OCI-LY1 (cell line): Measurements from ENCODE around the gene SPOCD1.
A peak's percentile ranks its signal among the peaks of the same experiment; 100 is the strongest.

Source experiments
- H2AFZ ChIP-seq: fragments of 200-600 bp; sonication (generic), shearing (Covaris generic); 2 replicates; pipeline ENCODE4 v1.6.0; 2014; ENCODE audit warnings: antibody characterized with exemption, mild to moderate bottlenecking, low read length
- H3F3A ChIP-seq: fragments of 200-600 bp; sonication (generic), shearing (Covaris generic); 2 replicates; pipeline ENCODE4 v1.6.0; 2014; ENCODE audit warnings: mild to moderate bottlenecking, antibody characterized with exemption, low read length, moderate library complexity; ENCODE audit not compliant: insufficient read depth
- H3K27ac ChIP-seq: fragments of 200-600 bp; sonication (generic); 2 replicates; pipeline ENCODE4 v1.5.1; 2014; ENCODE audit warnings: low read length, mixed run types, mild to moderate bottlenecking, low read depth; ENCODE audit not compliant: poor library complexity, severe bottlenecking
- H3K27me3 ChIP-seq: fragments of 200-600 bp; sonication (generic); 2 replicates; pipeline ENCODE4 v1.6.0; 2014; ENCODE audit warnings: antibody characterized with exemption, mild to moderate bottlenecking, low read length, moderate library complexity; ENCODE audit not compliant: insufficient read depth
- H3K36me3 ChIP-seq: fragments of 200-600 bp; sonication (generic); 2 replicates; pipeline ENCODE4 v1.6.1; 2014; ENCODE audit warnings: mild to moderate bottlenecking, antibody characterized with exemption, low read length, moderate library complexity, mixed read lengths; ENCODE audit not compliant: insufficient read depth
- H3K4me1 ChIP-seq: fragments of 200-600 bp; sonication (generic); 2 replicates; pipeline ENCODE4 v1.5.1; 2014; ENCODE audit warnings: mild to moderate bottlenecking, low read length, moderate library complexity; ENCODE audit not compliant: insufficient read depth, severe bottlenecking
- H3K4me2 ChIP-seq: fragments of 200-600 bp; sonication (generic), shearing (Covaris generic); 2 replicates; pipeline ENCODE4 v1.6.1; 2014; ENCODE audit warnings: low read length
- H3K4me3 ChIP-seq: fragments of 200-600 bp; sonication (generic); 2 replicates; pipeline ENCODE4 v1.5.1; 2014; ENCODE audit warnings: low read length, low read depth, mild to moderate bottlenecking, mixed read lengths; ENCODE audit not compliant: poor library complexity, severe bottlenecking
- H3K79me2 ChIP-seq: fragments of 200-600 bp; shearing (Covaris generic); 2 replicates; pipeline ENCODE4 v1.6.1; 2016; ENCODE audit warnings: mixed run types, low read length, mixed read lengths; ENCODE audit not compliant: insufficient read depth
- H3K9ac ChIP-seq: fragments of 200-600 bp; sonication (generic), shearing (Covaris generic); 2 replicates; pipeline ENCODE4 v1.6.1; 2014; ENCODE audit warnings: mild to moderate bottlenecking, low read length, mixed read lengths
- H3K9me2 ChIP-seq: fragments of 200-600 bp; sonication (generic), shearing (Covaris generic); 2 replicates; pipeline ENCODE4 v1.6.1; 2014; ENCODE audit warnings: low read depth, mild to moderate bottlenecking, low read length, mixed read lengths
- H3K9me3 ChIP-seq: fragments of 200-600 bp; shearing (Covaris generic); 2 replicates; pipeline ENCODE4 v1.6.1; 2014; ENCODE audit warnings: low read length, mixed read lengths
- H4K20me1 ChIP-seq: fragments of 200-600 bp; sonication (generic), shearing (Covaris generic); 2 replicates; pipeline ENCODE4 v1.6.0; 2016; ENCODE audit warnings: mild to moderate bottlenecking, low read length; ENCODE audit not compliant: insufficient read depth
- CTCF ChIP-seq: fragments of 200-600 bp; sonication (generic), shearing (Covaris generic); IDR thresholded peaks from 2 replicates; pipeline ENCODE4 v1.5.1; 2017; ENCODE audit warnings: mild to moderate bottlenecking, antibody characterized with exemption, low read length, moderate library complexity, mixed read lengths
- EZH2 ChIP-seq: fragments of 200-600 bp; sonication (generic), shearing (Covaris generic); IDR thresholded peaks from 2 replicates; pipeline ENCODE4 v1.8.0; 2017; ENCODE audit warnings: borderline replicate concordance, mixed run types, mild to moderate bottlenecking, antibody characterized with exemption, low read length, moderate library complexity, mixed read lengths

The SPOCD1 gene

DNA sequence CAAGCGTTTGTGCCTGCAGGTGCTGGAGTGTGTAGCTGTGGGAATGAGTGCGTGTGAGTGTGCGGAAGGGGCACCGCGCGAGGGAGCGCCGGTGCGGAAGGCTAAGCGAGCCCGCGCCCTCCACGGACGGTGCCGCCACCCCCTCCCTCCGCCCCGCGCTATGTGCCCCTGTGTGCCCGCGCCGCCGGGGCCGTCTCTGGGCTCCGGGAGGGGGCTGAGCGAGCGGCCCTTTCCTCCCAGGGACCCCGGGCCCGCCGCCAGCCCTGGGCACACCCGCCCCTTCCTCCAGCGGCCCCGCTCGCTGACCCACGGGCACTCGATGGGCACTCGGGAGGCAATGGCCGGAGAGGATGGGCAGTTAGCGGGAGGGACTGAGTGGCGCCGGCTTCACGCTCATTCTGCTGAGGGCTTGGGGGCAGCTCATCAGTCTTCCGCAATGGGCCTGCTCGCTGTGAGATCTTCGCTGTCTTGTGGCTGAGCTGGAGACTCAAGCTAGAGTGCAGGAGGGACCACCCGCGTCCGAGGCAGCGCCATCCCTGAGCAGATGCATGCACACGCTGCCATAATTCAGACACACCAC is 43.1 kb downstream of the SPOCD1 start:
- TF ChIP-seq EZH2 (no peak), CTCF (no peak)
- Histone ChIP-seq H3K9me3 (no peaks in the 10 kb centered on the region), H3K9ac (no peak overlapping the region; the same call in 1 of the 2 replicates), H3K27ac (no peak overlapping the region), H3K4me3 (peak overlapping the region; percentile 50), H3K36me3 (no peaks in the 10 kb centered on the region), H3F3A (no peaks in the 10 kb centered on the region), H3K9me2 (no peaks in the 10 kb centered on the region), H3K79me2 (no peaks in the 10 kb centered on the region), H3K4me1 (peaks cover 33% of the 10 kb centered on the region), H2AFZ (no peak overlapping the region), H4K20me1 (no peaks in the 10 kb centered on the region), H3K27me3 (peaks cover 5% of the 10 kb centered on the region; the same call in 1 of the 2 replicates), H3K4me2 (peak overlapping the region; percentile 61)

- no peak overlapping the region for H2AFZ ChIP-seq
- TF ChIP-seq EZH2 = no peak
- TF ChIP-seq CTCF = no peak
These were observed 43.7 kb downstream of the SPOCD1 start for GRCh38 chr1:31771891-31772668.

GRCh38 chr1:31769720-31770390 is 46.0 kb downstream of the SPOCD1 start:
- Histone ChIP-seq H3K27me3 (peaks cover 5% of the 10 kb centered on the region; the same call in 1 of the 2 replicates), H3K4me2 (no peak overlapping the region), H3K9me2 (no peaks in the 10 kb centered on the region), H3K9me3 (no peaks in the 10 kb centered on the region), H3K9ac (no peak overlapping the region), H3F3A (no peaks in the 10 kb centered on the region), H2AFZ (no peak overlapping the region), H4K20me1 (no peaks in the 10 kb centered on the region), H3K79me2 (no peaks in the 10 kb centered on the region), H3K4me1 (peaks cover 44% of the 10 kb centered on the region), H3K27ac (no peak overlapping the region), H3K36me3 (no peaks in the 10 kb centered on the region), H3K4me3 (no peak overlapping the region)
- TF ChIP-seq EZH2 (no peak), CTCF (no peak)

More at GRCh38 chr1:31771891-31772668, 43.7 kb downstream of the SPOCD1 start:
- peaks cover 33% of the 10 kb centered on the region for H3K4me1 ChIP-seq
- H3K9me3 ChIP-seq = no peaks in the 10 kb centered on the region
- H3K4me2 ChIP-seq = peak overlapping the region; percentile 61
- H3K4me3 ChIP-seq = peak overlapping the region; percentile 50
- H3K9ac ChIP-seq = no peak overlapping the region; the same call in 1 of the 2 replicates
- H3K27me3 ChIP-seq = peaks cover 5% of the 10 kb centered on the region; the same call in 1 of the 2 replicates
- no peaks in the 10 kb centered on the region for H3K9me2 ChIP-seq
- no peaks in the 10 kb centered on the region for H3K79me2 ChIP-seq
- H4K20me1 ChIP-seq = no peaks in the 10 kb centered on the region
- H3K27ac ChIP-seq = no peak overlapping the region
- H3K36me3 ChIP-seq = no peaks in the 10 kb centered on the region
- H3F3A ChIP-seq = no peaks in the 10 kb centered on the region
